Cortex of kidney (tissue), 1 donor: ENCODE results near the gene ANKFN1.
"Not testable (repeated sequence)": the region's sequence is repeated elsewhere in the genome, so short reads cannot be mapped to it uniquely, and the experiment has no call there.

Experiments used
- DNase-seq: peaks from one replicate; lab custom pipeline; 2025; lab: John Stamatoyannopoulos, UW

ANKFN1 gene

DNA sequence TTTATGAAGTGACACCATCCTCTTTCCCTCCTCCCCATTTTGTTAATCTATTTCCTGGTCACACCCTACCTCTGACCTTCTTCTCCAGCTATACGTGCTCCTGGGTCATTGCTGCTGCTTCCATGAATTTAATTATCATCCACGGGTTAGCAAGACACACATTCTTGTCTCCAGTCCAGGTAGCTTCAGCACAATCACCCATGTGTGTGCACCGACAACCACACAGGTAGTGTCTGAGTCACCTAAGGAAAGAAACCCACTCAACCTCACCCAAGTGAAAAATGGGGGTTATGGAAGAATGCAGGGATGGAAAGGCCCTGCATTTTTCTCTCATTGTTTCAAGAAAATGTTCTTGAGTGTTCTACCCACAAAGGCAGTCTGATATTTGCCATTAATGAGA, 135.5 kb downstream of the ANKFN1 start:
- DNase-seq, result not testable (repeated sequence)

DNA sequence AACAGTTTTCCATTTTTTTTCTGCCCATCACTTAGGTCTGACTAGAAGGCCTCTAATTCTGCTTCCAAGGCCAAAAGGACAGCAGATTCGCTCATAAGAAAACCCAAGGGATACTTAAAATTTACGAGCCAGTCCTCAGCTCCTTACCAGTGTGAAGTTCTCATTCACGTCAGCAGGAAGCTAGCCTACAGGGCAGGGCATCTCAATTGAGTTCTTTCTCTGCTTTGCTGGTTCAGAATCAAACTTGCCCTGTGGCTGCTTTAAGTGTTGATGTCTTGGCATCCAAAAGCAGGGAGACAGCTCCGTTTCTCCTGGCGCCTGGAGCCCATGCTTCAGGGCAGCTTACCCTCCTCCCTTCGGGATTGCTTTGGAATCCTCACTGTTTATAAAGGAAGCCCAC, 136.0 kb downstream of the ANKFN1 start:
- no peak for DNase-seq

DNA sequence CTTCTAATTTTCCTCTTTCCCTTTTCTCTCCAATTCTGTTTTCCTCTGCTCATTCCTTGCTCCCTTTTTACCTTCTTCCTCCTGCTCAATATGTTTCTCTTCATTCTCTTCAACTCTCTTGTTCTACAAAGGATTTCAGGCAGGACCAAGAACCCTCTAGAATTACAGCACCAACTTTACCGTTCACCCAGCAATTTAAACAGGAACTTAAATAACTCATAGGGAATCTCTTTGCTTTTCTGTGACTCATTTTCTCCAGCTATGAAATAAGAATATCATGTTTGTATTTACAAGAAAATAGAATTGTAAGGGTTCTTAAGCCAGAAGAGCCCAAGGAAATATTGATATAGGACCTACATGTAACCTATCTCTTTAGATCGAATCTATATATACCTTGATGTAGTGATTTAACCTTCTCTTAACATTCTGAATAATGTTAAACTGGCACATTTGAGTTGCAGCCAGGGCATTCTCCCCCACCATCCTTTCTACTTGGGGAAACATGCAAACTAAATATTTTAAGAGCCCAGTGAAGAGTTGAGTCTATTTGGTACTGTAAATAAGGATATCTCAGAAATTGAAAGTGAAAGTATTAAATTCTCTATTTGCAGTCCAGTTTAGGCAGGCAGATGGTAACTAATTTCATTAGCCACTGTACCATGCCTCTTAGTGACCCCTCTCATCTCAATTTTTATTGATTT, 137.0 kb downstream of the ANKFN1 start:
- DNase-seq, result no peak

DNA sequence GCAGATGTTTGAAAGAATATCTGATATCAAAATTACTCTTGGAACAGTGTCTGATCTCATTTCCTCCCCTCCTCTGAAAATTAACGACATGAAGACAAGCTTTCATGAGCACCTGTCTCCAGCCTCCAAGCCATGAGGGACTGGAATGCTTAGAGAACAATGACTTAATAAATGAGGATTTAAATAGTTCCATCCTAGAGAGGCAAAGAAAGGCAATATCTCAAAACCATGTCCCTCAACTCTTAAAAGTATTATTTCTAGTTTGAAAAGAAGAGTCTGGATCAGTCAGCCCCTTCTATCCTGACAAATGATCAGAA, 137.5 kb downstream of the ANKFN1 start:
- DNase-seq, result no peak

DNA sequence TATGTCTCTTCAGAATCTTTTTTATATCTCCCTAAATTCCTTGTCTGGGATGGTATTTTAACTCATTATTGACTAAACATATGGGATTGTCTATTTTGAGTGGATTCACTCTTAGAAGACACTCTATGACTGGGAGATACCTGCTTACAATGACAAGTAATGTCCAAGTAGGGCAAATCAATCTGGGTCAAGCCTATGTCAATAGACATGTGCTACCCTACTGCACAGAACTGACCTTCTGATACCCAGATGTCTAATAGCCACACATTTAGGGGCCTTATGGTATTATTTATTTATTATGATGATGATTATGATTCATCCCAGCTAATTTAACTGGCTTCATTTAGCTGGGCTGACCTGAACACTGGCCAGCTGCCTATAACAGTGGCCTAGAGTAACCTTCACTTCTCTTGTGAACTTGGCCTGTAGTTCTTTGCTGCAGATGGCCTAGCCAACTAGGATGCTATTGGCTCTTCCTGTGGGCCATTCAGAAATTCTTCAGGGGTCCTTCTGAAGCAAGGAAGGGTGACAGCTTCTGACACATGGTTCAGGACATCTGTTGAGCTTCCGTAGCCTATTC, 138.0 kb downstream of the ANKFN1 start:
- DNase-seq, result no peak

DNA sequence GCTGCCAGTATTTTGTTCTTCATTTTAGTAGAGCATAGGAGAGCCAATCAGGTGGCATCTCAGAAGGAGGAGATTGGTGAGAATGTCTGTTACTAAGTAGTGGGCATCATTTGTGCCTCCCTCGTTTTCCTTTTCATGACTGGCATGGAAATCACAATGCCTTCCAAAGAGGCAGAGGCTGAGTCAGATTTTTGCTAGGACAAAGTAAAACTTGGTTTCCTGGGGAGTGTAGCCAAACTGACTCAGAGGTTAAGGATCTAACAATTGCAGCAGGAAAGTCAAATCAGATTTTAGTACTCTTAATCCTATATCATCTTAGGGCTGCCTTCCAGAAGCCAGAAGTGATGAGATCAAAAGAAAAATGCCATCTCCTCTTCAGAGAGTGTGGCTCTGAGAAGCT, 138.7 kb downstream of the ANKFN1 start:
- no peak for DNase-seq

DNA sequence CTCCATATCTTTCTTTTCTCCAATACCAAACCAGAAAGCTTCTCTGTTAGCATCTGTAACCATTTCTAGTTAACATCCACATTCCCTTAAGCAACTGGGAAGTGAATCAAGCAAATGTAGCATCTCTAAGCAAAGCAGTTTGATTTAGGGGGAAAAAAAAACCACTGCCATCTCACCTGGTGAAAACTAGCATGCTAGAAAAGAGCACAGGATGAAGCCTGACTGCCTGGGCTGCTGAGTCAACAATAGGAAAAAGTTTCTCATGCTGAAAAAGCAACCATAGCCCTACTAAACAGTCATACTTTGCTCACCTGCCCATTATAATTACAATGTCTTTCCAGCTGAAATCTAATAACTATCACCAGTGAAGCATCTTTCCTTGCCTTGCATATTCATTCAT, 139.3 kb downstream of the ANKFN1 start:
- no peak for DNase-seq

DNA sequence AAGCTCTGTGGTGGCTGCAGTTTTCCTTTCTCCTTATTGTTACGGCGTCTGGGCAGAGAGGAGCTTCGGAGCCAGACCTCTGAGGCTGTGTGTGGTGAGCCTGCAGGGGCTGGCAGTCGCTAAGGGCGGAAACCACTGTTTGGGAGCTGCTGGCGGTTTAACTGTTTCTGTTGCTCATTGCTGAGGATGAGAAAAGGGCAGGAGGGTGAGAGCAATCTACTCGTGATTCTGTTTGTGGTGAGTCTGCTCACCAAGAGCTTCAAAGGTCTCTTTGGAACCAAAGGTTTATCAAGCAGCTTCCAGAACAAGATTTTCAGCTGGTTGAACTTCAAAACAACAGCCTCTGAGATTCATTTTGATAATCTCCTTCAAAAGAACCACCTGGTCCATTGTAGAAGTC, 143.9 kb downstream of the ANKFN1 start:
- DNase-seq, result no peak

DNA sequence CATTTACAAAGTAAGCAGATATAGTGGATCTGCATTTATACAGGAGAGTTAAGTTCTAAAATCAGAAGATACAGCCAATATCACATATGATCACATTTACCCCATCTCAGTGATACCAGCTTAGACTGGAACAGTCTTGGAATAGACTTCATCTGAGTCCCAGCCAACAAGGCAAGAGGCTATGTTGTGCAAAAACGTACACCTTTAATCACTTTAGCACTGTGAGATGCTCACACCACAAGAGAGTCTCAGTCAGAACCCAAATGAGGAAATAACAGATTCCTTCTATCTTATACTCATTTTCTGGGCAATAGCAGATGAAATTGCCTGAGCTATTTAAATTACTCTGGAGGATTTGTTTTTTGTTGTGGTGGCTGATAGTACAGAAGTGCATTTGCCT, 145.6 kb downstream of the ANKFN1 start:
- DNase-seq, result no peak

DNA sequence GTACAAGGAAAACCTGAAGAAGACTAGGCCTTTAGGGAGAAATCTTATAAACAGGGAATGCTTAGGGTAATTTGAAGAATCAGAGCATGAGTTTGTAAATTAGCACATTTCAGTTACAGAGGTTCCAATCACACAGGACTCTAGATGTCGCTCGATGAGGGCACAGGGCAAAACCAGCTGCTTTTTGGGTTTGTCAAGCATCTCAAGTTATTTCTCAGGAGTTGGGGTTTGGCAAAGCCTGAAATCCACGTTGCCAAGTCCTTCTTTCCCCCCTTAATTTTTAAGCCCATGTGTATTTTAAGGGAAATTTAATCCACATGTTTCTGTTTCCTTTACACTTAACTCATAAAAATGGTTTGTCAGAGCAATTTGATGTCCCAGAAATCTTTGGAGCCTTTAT, 146.9 kb downstream of the ANKFN1 start:
- no peak for DNase-seq

DNA sequence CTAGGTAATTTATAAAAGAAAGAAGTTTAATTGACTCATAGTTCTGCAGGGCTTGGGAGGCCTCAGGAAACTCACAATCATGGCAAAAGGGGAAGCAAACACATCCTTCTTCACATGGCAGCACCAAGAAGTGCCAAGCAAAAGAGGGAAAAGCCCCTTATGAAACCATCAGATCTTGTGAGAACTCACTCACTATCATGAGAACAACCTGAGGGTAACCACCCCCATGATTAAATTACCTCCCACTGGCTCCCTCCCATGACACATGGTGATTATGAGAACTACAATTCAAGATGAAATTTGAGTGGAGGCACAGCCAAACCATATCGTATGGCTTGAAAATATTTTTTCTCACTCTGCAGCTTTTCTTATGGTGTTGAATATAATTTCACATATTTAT, 151.7 kb downstream of the ANKFN1 start:
- no peak for DNase-seq

DNA sequence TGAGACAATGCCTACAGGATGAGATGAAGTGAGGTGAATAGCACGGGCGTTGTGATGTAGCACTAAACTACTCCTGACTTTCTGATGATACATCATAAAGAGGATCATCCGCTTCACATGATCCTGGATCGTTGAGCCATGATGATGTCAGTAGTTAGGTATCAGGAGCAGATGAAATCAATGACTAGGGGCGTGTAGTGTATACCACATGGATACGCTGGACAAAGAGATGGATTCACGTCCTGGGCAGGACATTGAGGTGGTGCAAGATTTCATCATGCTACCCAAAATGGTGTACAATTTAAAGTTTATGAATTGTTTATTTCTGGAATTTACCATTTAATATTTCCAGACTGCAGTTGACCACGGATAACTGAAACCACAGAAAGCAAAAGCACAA, 156.6 kb downstream of the ANKFN1 start:
- no peak for DNase-seq

DNA sequence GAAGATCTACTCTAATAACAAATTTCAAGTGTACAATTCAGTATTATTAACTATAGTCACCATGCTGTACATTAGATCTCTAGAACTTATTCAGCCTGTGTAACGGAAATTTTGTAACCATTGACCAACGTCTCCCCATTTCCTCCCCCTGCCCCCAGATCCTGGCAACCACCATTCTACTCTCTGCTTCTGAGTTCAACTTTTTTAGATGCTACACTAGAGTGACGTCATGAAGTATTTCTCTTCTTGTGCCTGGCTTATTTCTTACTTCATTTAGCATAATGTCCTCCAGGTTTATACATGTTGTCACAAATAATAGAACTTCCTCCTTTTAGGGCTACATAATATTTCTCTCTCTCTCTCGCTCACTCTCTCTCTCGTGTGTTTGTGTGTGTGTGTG, 157.5 kb downstream of the ANKFN1 start:
- DNase-seq, result no peak

DNA sequence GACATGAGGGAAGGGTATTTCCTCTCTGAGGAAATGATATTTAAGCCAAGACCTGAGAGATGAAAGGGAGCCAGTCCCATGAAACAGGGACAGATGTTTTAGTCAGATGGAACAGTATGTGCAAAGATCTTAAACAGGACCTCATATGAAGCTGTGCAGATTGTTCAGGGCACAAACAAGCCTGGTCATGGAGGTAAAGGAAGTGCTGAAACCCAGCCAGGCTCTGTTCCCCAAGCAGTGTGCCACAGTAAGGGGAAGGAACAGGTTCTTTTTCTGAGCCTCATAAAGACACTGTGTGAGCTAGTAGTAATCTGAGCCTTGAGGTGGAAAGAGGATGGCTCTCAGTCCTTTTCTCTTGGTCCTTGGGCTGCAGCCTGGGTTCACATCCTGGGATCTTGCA, 159.9 kb downstream of the ANKFN1 start:
- DNase-seq, result no peak

DNA sequence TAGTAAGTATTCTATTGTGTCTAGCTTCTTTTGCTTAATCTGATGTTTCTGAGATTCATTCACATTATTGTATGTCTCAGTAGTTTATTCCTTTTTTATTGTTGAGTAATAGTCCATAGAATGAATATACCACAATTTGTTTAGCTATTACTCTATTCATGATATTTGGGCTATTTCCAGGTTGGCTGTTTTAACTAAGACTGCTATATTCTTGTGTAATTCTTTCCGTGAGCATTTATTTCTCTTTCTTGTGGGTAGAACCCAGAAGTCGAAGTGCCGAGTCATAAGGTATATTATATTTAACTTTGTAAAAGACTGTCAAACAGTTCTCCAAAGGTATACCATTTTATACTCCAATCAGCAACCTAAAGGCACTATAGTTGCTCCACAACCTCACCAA, 160.8 kb downstream of the ANKFN1 start:
- DNase-seq, result no peak

DNA sequence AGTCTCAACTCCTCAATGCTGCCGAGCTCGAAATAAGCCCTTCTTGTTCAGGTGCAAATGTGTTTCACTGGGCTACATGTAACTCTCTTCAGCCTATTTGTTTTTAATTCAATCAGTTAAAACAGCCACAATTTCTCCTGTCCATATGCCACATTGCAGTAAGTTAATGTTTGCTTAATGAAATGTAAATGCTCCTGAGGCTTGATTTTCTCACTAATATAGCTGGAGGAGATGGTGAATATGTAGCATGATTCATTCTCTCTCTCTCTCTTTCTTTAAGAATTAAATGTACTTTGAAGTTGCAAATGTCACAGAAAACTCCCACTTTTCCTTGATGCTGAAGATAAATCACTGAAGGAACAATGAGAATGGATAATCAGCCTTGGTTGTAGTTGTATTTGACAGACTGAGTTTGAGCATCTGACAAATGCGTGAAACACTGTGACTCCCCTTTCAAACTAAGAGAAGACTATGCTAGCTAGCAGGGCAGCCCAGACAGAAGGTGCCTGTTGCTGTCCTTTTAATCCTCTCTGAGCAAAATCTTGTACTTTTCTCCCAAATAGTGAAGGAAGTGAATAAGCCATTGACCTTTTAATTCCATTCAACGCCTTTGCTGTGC, 161.8 kb downstream of the ANKFN1 start:
- no peak for DNase-seq

DNA sequence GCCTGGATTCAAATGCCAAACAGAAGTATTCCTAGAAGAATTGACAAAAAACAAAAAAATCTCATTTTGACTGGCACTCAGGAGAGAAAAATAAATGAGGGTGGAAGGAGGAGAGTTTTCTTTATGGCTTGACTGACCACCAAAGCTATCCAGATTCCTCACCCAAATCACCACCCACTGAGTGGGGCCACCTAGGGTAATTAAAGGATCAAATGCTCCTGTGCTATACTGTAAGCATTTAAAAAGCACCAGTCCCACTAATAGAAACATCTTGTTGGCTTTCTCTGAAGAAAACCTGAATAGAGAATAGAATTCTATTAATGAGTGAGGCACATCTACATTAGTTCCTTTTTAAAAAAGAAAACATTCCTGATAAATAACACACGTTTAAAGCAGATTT, 163.3 kb downstream of the ANKFN1 start:
- no peak for DNase-seq

DNA sequence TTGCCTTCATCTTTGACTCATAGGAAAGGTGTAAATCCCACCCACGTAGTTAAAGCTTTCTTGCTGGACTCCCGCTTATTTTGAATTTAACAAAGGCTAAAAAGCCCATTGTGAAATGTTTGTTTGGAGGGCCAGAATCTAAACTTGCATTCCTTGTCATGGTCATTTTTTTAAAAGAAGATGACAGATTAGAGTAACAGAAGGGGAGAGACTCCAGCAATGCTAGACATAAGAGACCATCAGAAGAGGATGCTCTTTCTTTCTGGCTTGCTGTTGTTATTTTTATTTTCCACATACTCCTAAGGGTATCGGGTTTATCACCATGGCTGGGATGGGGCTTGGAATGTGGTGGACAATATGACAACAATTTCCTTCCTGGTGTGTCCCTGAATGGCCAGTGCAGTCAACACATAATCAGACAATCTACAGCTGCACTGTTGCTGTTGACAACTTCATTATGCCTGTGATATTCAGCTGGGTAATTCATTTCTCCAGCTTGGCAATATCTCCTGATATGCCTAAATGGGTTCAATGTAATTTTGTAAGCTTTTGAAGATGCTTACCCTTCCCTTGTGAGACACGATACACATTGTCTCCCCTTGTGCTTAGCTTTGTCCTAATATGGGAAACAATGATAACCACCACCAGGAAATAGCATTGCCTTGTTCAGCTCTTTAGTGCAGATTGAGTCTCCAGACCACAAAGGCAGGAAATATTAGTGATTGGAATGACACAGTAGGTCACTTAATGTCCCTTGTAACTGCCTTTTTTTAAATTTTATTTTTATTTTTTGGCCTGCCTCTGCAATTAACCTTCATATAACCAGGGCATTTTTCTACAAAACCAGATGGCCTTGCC, 164.3 kb downstream of the ANKFN1 start:
- no peak for DNase-seq

DNA sequence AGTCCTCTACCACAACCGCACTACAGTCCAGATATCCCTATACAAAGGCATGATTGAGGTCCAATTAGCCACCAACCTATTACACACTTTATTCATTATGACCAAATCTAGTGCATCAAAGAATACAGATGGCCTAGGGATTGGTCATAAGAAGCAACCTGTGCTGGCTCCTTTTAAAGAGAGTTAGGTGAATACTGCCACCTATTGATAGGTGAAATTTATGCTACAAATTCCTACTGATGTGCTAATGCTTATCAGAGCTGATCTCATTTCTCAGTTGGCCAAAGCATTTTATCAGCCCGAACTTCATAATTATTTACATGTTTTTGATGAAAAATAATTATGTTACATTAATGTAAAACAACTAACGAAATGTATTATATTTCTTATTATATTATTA, 166.3 kb downstream of the ANKFN1 start:
- DNase-seq, result no peak

DNA sequence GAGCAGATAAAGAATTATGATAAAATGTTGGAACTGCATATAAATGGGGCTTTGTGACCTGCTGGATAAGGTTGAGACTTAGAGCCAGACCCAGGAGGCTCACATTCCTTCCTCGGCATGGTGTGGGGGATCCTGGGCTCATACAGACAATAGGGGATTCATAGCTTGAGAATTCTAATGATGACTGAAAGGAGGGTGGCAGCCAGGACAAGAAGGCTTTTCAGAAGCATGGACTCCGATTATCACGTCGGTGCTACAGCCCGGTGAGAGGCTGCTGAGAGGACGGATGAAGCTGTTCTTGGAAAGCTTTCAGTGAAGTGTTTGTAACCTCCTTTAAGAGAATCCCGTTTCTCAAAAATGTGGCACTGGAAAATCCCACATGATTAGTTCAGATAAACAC, 167.2 kb downstream of the ANKFN1 start:
- DNase-seq, result no peak

DNA sequence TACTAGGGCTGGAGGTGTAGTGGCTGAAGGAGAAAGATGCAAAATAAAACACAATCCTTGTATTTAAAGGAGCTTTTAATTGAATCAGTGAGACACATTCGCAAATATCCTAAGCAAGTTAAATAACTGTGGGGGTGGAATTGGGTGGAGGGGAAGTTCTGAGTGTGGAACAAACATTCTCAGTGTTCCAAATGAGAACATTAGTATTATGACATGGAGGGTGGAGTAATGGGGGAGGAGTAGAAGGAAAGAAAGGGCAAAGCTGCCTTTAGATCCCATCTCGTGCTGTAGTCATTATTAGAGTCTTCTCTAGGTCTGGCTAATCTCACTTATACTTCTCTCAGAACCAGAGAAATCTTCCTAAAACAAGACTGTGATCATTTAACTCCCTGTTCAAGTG, 169.7 kb downstream of the ANKFN1 start:
- DNase-seq, result no peak

DNA sequence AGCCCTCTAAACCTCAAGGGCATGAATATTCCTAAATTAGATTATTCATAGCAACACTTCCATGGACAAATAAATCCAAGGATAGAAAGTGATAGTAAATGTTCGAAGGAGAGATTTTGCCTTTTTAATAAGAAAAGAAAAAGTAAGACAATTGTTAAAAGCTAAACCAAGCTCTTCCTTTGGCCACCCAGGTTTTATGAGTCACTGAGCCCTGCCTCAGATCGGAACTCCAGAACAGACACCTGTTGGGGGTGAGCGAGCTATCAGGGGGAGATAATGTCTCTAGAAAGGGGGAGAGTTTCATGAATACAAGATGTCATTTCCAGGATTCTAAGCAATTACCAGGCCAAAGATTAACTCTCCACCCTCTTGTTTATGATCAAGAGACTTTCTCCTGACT, 171.4 kb downstream of the ANKFN1 start:
- DNase-seq, result no peak
